CD4-positive, alpha-beta T cell treated with Interferon alpha-2 for 1 hour (primary cell): ENCODE results near the gene VPREB3.

ENCODE experiments used
- DNase-seq, 2 donors: peaks; one replicate each; pipeline ENCODE4 v3.0.0-alpha.2; 2020 to 2022

The VPREB3 gene

GRCh38 chr22:23782252-23782651 lies 28.0 kb upstream of the VPREB3 start:
- DNase-seq = no peak

GRCh38 chr22:23781511-23782183 lies 27.4 kb upstream of the VPREB3 start:
- no peak for DNase-seq

- no peak for DNase-seq
Observed at GRCh38 chr22:23781065-23781464, 26.8 kb upstream of the VPREB3 start.

- no peak for DNase-seq
Observed at GRCh38 chr22:23780146-23780748, 26.0 kb upstream of the VPREB3 start.

GRCh38 chr22:23779731-23780130 lies 25.5 kb upstream of the VPREB3 start:
- no peak for DNase-seq

GRCh38 chr22:23779083-23779482 lies 24.9 kb upstream of the VPREB3 start:
- no peak for DNase-seq

- no peak for DNase-seq
Observed at GRCh38 chr22:23778577-23778900, 24.3 kb upstream of the VPREB3 start.

GRCh38 chr22:23777776-23778576 lies 23.8 kb upstream of the VPREB3 start:
- DNase-seq = no peak

GRCh38 chr22:23775779-23776375 lies 21.7 kb upstream of the VPREB3 start:
- DNase-seq = no peak

GRCh38 chr22:23774922-23775436 lies 20.8 kb upstream of the VPREB3 start:
- DNase-seq = no peak

- no peak for DNase-seq
Observed at GRCh38 chr22:23774114-23774921, 20.1 kb upstream of the VPREB3 start.

- DNase-seq = no peak
Observed at GRCh38 chr22:23773483-23774113, 19.4 kb upstream of the VPREB3 start.

- peak; percentile 41 to 60 for DNase-seq
Observed at GRCh38 chr22:23772649-23773473, 18.6 kb upstream of the VPREB3 start, which contains the start of gene MMP11. Gene MMP11, plus strand, starts transcription at chr22:23772849. Its CDS starts 22 bp downstream, at chr22:23772871.

GRCh38 chr22:23772315-23772648 lies 18.1 kb upstream of the VPREB3 start:
- no peak for DNase-seq

GRCh38 chr22:23769321-23769965 lies 15.2 kb upstream of the VPREB3 start:
- DNase-seq = no peak

- DNase-seq = peak; percentile 69 to 77
Observed at GRCh38 chr22:23767673-23768548, 13.7 kb upstream of the VPREB3 start, which contains the start of gene CHCHD10. Gene CHCHD10, minus strand, starts transcription at chr22:23767972. Its CDS starts 98 bp downstream, at chr22:23767874.

- no peak for DNase-seq
Observed at GRCh38 chr22:23767303-23767672, 13.1 kb upstream of the VPREB3 start.

- no peak for DNase-seq
Observed at GRCh38 chr22:23764899-23765881, 11.0 kb upstream of the VPREB3 start.
